IPS-18c (cell line): ENCODE results near the gene SLC33A1.
A peak's percentile ranks its signal among the peaks of the same experiment; 100 is the strongest.
"Not testable (repeated sequence)": the region's sequence is repeated elsewhere in the genome, so short reads cannot be mapped to it uniquely, and the experiment has no call there.

Experiments used
- H3K4me3 ChIP-seq: 2 replicates; pipeline ENCODE4 v1.7.0; 2013; ENCODE audit warnings: low read depth, mild to moderate bottlenecking, low read length, moderate library complexity; ENCODE audit not compliant: insufficient read depth
- H3K9me3 ChIP-seq: one replicate; pipeline ENCODE4 v1.6.1; 2013; ENCODE audit warnings: mild to moderate bottlenecking, low read length, moderate library complexity; ENCODE audit not compliant: control insufficient read depth, insufficient read depth

Gene SLC33A1

GRCh38 chr3:155815030-155815545 is 39.1 kb downstream of the SLC33A1 start:
- Histone ChIP-seq H3K4me3 (no peak overlapping the region), H3K9me3 (no peaks in the 10 kb centered on the region)

- H3K9me3 ChIP-seq, H3K4me3 ChIP-seq: not testable (repeated sequence)
These were observed 41.0 kb downstream of the SLC33A1 start for GRCh38 chr3:155813224-155813623.

GRCh38 chr3:155809181-155809580 is 45.0 kb downstream of the SLC33A1 start:
- Histone ChIP-seq H3K4me3 (no peak overlapping the region), H3K9me3 (no peaks in the 10 kb centered on the region)

- Histone ChIP-seq H3K4me3 (no peak overlapping the region), H3K9me3 (no peaks in the 10 kb centered on the region)
These were observed 46.4 kb downstream of the SLC33A1 start for GRCh38 chr3:155807823-155808222.

- H3K9me3 ChIP-seq: no peaks in the 10 kb centered on the region
- peak within 1 kb of the TSS; percentile 85 for H3K4me3 ChIP-seq
These were observed 48.2 kb downstream of the SLC33A1 start, which contains the start of gene C3orf33 for GRCh38 chr3:155805802-155806618. Gene C3orf33 (minus strand): TSS chr3:155806278. CDS start chr3:155806252, 26 bp downstream.

- H3K9me3 ChIP-seq: no peaks in the 10 kb centered on the region
- peak overlapping the region; percentile 85 for H3K4me3 ChIP-seq
These were observed 48.9 kb downstream of the SLC33A1 start for GRCh38 chr3:155805204-155805801.

GRCh38 chr3:155804323-155804722 is 49.9 kb downstream of the SLC33A1 start:
- Histone ChIP-seq H3K4me3 (no peak overlapping the region), H3K9me3 (no peaks in the 10 kb centered on the region)

- Histone ChIP-seq H3K4me3 (no peak overlapping the region), H3K9me3 (peaks cover 2% of the 10 kb centered on the region)
These were observed 61.7 kb downstream of the SLC33A1 start for GRCh38 chr3:155792532-155792931.

GRCh38 chr3:155791190-155791589 is 63.0 kb downstream of the SLC33A1 start:
- Histone ChIP-seq H3K4me3 (no peak overlapping the region), H3K9me3 (peaks cover 2% of the 10 kb centered on the region)

GRCh38 chr3:155790272-155790925 is 63.8 kb downstream of the SLC33A1 start:
- H3K4me3 ChIP-seq: no peak overlapping the region

GRCh38 chr3:155785662-155786295 is 68.4 kb downstream of the SLC33A1 start:
- H3K4me3 ChIP-seq: no peak overlapping the region
- H3K9me3 ChIP-seq: peaks cover 2% of the 10 kb centered on the region

More at GRCh38 chr3:155790272-155790925, 63.8 kb downstream of the SLC33A1 start:
- peaks cover 2% of the 10 kb centered on the region for H3K9me3 ChIP-seq

- no peaks in the 10 kb centered on the region for H3K9me3 ChIP-seq
- H3K4me3 ChIP-seq: no peak overlapping the region
These were observed 71.8 kb downstream of the SLC33A1 start for GRCh38 chr3:155782390-155782953.

GRCh38 chr3:155780291-155780690 is 73.9 kb downstream of the SLC33A1 start:
- no peaks in the 10 kb centered on the region for H3K9me3 ChIP-seq
- H3K4me3 ChIP-seq: no peak overlapping the region

- Histone ChIP-seq H3K9me3 (no peaks in the 10 kb centered on the region), H3K4me3 (no peak overlapping the region)
These were observed 75.8 kb downstream of the SLC33A1 start for GRCh38 chr3:155778462-155778861.

- H3K4me3 ChIP-seq: no peak overlapping the region
- H3K9me3 ChIP-seq: peaks cover 3% of the 10 kb centered on the region
These were observed 81.4 kb downstream of the SLC33A1 start for GRCh38 chr3:155772801-155773200.

GRCh38 chr3:155771126-155771525 is 83.1 kb downstream of the SLC33A1 start:
- Histone ChIP-seq H3K9me3 (peaks cover 3% of the 10 kb centered on the region), H3K4me3 (no peak overlapping the region)
